Subcutaneous abdominal adipose tissue (tissue), 5 donors: ENCODE measurements around the gene SLC38A11.

Source experiments
- H3K27ac ChIP-seq: one replicate; pipeline ENCODE4 v1.7.0; 2013; ENCODE audit warnings: low read depth, mild to moderate bottlenecking, inconsistent platforms, low read length, moderate library complexity
- H3K27me3 ChIP-seq, 5 donors: one replicate each; pipeline ENCODE4 v1.7.0; 2013; ENCODE audit warnings: low read length in 5 of 5, inconsistent platforms in 1 of 5; ENCODE audit not compliant: control insufficient read depth in 5 of 5, insufficient read depth in 4 of 5
- H3K36me3 ChIP-seq, 5 donors: one replicate each; pipeline ENCODE4 v1.7.0; 2013; ENCODE audit warnings: low read length in 5 of 5; ENCODE audit not compliant: control insufficient read depth in 5 of 5, insufficient read depth in 5 of 5
- H3K4me1 ChIP-seq, 5 donors: one replicate each; pipeline ENCODE4 v1.7.0; 2013; ENCODE audit warnings: low read length in 5 of 5, mild to moderate bottlenecking in 3 of 5, moderate library complexity in 1 of 5; ENCODE audit not compliant: control insufficient read depth in 5 of 5, insufficient read depth in 5 of 5
- H3K4me3 ChIP-seq, 5 donors: one replicate each; pipeline ENCODE4 v1.7.0; 2013; ENCODE audit warnings: low read length in 5 of 5, low read depth in 1 of 5
- H3K9ac ChIP-seq, 5 donors: one replicate each; pipeline ENCODE4 v1.7.0; 2013; ENCODE audit warnings: low read length in 5 of 5, mild to moderate bottlenecking in 4 of 5, moderate library complexity in 3 of 5
- H3K9me3 ChIP-seq, 5 donors: one replicate each; pipeline ENCODE4 v1.7.0; 2013; ENCODE audit warnings: low read length in 5 of 5; ENCODE audit not compliant: control insufficient read depth in 5 of 5
- donor health status: healthy.
- donor health status: healthy.
- donor health status: healthy.
- donor health status: healthy.
- donor health status: healthy.

Gene SLC38A11

DNA sequence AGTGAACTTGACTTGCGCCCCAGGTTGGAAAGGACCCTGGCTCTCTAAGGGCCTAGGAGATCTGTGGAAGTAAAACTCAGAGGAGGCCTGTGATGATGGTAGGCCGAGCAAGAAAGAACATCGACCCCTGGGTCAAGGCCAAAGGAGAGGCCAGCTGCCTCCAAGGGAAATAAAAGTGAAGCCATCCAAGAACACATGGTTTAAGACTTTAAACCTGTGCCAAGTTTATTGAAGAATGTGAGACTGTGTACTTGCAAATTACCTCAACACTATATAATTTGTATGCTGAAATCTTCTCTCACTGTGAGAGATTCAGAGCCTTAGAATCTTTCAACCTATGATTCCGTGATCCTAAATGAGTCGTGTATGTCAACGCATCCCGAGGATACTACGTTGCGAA, 73.0 kb downstream of the SLC38A11 start:
- Histone ChIP-seq H3K4me1 (peaks cover 3 to 36% (median 13%) of the 10 kb centered on the region in 5 donors), H3K27ac (peak overlapping the region; percentile 89), H3K9ac (no peak overlapping the region), H3K27me3 (no peaks in the 10 kb centered on the region), H3K36me3 (no peaks in the 10 kb centered on the region), H3K4me3 (no peak overlapping the region), H3K9me3 (no peaks in the 10 kb centered on the region)

DNA sequence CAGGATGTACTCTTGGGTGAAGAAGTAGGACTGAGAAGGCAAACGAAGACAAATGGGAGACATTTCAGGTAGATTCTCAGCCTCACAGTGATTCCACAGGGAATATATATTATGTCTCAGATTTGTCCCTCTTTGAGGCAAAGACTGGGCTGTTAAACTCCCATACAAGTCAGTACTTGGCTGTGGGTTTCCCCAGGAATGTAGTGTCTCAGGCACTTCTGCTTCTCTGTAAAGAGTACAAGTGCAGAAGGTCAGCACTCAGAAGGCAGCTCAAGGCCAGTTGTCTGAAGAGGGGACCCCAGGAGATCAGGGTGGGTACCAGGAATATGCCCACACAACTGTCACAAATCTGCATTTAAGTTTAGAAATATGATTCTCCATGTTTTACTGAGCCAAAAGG, 73.8 kb downstream of the SLC38A11 start:
- H3K9me3 ChIP-seq: no peaks in the 10 kb centered on the region
- no peak overlapping the region for H3K4me3 ChIP-seq
- no peak overlapping the region for H3K9ac ChIP-seq
- no peaks in the 10 kb centered on the region for H3K36me3 ChIP-seq
- peak overlapping the region; percentile 89 for H3K27ac ChIP-seq
- peaks cover 3 to 41% (median 18%) of the 10 kb centered on the region in 5 donors for H3K4me1 ChIP-seq
- H3K27me3 ChIP-seq: no peaks in the 10 kb centered on the region

DNA sequence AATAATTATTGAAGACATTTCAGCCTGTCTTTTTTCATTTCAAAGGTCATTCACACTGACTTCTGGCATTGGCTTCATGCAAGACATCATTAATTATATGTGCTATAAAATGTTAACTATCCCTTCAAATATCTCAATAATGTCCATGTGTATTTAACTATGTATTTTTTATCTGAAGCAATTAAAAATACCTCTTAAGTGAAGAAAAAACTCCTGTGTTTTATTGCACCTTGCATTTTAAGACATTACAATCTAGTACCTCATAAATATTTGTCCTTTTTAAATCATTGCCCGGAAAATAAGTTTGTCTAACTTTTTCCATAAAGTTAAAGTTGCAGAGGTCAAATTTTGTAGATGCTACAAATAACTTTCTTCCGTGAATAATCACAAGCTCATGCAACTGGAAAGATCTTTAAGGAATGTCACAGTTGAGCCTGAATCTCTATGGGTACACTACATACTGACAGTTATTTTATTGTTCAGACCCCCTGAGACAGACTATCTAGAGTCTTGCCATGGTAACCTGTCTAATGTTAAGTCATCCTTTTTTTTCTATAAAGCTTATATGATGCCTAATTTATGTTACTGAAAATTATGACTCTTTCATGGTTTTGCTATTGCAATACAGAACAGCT, 75.3 kb downstream of the SLC38A11 start:
- Histone ChIP-seq H3K36me3 (no peaks in the 10 kb centered on the region), H3K9me3 (no peaks in the 10 kb centered on the region), H3K27ac (peak overlapping the region; percentile 89), H3K9ac (no peak overlapping the region), H3K4me1 (peaks cover 3 to 52% (median 21%) of the 10 kb centered on the region in 5 donors), H3K4me3 (no peak overlapping the region), H3K27me3 (no peaks in the 10 kb centered on the region)

DNA sequence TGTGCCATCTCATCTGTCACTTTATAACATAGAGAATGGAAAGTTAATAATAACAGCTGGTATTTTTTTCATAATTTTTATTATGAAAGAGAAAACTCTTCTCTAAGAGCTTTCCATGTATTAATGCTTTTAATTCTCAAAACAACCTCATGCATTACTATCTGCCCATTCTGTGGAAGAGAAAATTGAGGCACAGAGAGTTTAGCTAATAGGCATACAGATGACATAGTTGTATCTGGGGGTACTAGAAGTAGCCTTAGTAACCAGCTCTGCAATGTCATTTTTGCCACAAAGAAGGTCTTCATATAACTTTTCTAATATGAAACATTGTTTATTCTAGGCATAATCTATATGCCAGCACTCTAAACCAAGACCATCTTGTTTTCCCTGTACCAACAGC, 77.4 kb downstream of the SLC38A11 start:
- no peaks in the 10 kb centered on the region for H3K27me3 ChIP-seq
- peak overlapping the region in 2 of 5 donors; percentile 20 to 40 for H3K9ac ChIP-seq
- H3K9me3 ChIP-seq: no peaks in the 10 kb centered on the region
- H3K4me1 ChIP-seq: peaks cover 3 to 52% (median 21%) of the 10 kb centered on the region in 5 donors
- peak overlapping the region; percentile 89 for H3K27ac ChIP-seq
- H3K4me3 ChIP-seq: no peak overlapping the region
- H3K36me3 ChIP-seq: no peaks in the 10 kb centered on the region

DNA sequence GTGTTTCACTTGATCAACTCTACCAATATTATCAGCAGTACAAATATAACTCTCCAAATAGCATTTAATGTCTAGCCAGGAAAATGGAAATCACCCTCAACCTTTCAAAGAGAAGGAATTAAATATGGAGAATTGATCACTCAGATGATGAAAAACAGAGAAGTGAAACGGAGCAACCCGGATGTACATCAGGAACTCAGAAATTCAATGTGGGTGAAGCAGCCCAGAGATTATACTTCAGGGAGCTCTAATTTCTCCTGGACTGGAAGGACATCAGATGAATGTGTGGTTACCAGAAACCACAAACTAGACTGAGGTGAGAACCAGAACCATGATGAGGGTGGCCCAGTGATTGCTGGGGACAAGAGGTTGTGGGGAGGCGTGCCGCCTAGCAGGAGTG, 78.2 kb downstream of the SLC38A11 start:
- Histone ChIP-seq H3K36me3 (no peaks in the 10 kb centered on the region), H3K4me1 (peaks cover 3 to 47% (median 21%) of the 10 kb centered on the region in 5 donors), H3K27ac (peak overlapping the region; percentile 89), H3K4me3 (no peak overlapping the region), H3K9me3 (no peaks in the 10 kb centered on the region), H3K27me3 (no peaks in the 10 kb centered on the region), H3K9ac (peak overlapping the region in 1 of 5 donors; percentile 0)

DNA sequence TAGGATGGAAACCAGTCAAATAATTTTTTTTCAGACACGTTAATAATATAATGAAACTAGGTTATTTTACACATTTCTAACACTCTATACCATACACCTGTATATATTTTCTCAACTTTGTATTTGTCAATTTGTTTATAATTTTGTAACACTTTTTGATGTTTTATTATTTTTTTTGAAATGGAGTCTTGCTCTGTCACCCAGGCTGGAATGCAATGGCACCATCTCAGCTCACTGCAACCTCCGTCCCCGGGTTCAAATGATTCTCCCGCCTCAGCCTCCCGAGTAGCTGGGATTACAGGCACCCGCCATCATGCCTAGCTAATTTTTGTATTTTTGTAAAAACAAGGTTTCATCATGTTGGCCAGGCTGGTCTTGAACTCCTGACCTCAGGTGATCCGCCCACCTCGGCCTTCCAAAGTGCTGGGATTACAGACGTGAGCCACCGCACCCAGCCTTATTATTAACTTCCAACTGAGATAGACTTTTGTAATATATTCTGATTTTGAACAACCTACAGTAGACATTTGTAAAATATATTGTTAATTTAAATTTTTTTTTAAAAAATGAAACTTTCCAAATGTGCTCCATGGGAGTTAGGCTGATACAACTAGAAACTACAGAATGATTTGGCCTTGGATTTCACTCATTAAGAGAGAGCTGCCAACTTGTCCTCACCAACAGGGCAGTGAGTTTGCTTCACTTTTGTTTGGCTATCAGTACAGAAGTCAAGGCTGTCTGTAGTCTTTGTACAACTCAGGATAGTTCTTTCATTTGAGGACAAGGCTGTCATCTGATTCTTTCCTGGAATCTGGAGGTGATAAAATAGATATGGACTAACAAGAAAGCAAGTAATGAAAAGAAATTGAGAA, 79.8 kb downstream of the SLC38A11 start:
- Histone ChIP-seq H3K4me1 (peaks cover 0 to 44% (median 21%) of the 10 kb centered on the region in 5 donors), H3K27ac (peak overlapping the region; percentile 89), H3K27me3 (no peaks in the 10 kb centered on the region), H3K9ac (no peak overlapping the region), H3K36me3 (no peaks in the 10 kb centered on the region), H3K9me3 (no peaks in the 10 kb centered on the region), H3K4me3 (no peak overlapping the region)

DNA sequence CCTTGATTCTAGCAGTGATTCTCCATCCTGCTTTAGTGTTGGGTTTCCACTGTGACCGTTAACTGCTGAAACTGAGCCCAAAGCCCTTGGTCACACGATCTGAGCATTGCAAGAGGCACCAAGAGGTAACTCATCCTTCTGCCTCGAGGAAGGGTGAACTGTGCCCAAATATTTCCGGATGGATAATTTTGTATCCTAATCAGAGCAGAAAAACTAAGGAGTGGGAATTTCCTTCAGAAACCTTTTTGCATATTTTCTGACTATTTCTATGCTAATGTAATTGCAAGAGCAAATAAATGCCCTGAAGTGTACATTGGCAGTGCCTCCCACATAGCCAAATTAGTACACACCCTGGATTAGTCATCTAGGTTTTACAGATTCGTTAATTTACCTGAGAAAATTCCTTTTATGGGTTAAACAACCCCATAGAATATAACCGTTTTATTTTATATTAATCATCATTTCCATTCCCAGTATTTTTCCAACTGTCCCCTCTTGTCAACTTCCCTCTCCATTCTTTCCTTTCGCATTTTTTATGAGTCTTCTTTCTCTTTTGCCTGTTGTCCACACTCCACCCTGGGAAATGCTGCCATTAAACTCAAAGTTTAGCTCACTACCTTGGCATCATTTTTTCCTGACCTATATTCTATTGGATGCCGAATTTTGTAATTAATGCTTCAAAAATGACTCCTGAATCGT, 82.0 kb downstream of the SLC38A11 start:
- no peak overlapping the region for H3K9ac ChIP-seq
- H3K27me3 ChIP-seq: no peaks in the 10 kb centered on the region
- H3K9me3 ChIP-seq: no peaks in the 10 kb centered on the region
- H3K4me3 ChIP-seq: no peak overlapping the region
- H3K36me3 ChIP-seq: no peaks in the 10 kb centered on the region
- H3K4me1 ChIP-seq: peaks cover 0 to 44% (median 22%) of the 10 kb centered on the region in 5 donors
- no peak overlapping the region for H3K27ac ChIP-seq

DNA sequence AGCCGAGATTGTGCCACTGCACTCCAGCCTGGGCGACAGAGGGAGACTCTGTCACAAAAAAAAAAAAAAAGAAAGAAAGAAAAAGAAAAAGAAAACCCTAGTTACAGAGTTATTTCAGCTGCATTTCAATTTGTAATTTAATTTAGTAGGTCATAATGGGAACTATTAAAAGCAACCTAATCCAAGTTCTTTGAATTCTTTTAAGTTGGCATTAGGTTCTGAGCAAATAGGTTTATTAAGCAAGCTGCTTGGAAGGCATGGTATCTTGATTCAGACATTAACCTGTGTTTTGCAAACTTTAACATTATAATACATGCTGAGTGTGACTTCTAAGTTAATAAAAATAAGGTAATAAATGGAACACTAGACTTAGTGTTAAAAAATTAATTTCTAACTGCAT, 83.9 kb downstream of the SLC38A11 start:
- Histone ChIP-seq H3K27me3 (no peaks in the 10 kb centered on the region), H3K9me3 (no peaks in the 10 kb centered on the region), H3K9ac (no peak overlapping the region), H3K27ac (no peak overlapping the region), H3K4me3 (no peak overlapping the region), H3K36me3 (no peaks in the 10 kb centered on the region), H3K4me1 (peaks cover 0 to 30% (median 17%) of the 10 kb centered on the region in 5 donors)

DNA sequence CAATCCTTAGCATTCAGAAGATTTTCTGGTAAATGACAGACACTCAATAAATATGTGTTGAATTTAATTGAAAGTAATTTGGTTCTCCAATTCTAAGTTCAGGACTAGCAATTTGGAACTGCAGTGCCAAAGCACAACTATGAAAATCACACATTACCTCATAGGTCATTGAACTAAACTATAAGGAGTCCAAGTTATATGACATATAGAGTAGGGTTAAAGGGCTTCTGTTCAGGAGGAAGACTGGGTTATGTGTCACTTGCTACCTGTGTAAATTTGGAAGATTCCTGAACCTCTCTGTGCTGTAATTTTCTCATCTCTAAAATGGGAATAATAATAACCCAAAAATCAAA, 85.9 kb downstream of the SLC38A11 start:
- Histone ChIP-seq H3K4me1 (peaks cover 0 to 23% (median 15%) of the 10 kb centered on the region in 5 donors), H3K27me3 (no peaks in the 10 kb centered on the region), H3K27ac (peak overlapping the region; percentile 6), H3K9ac (peak overlapping the region in 1 of 5 donors; percentile 20), H3K36me3 (no peaks in the 10 kb centered on the region), H3K9me3 (no peaks in the 10 kb centered on the region), H3K4me3 (no peak overlapping the region)
